Karpas-422 (cell line): ENCODE results near the gene RAPGEF2. TPM values are rescaled to one million over a fixed set of nuclear protein-coding genes. Genes with fewer than 3 reads are reported as not detected.

Source experiments
- DNase-seq: peaks from one replicate; pipeline ENCODE4 v3.0.0-alpha.2; 2015
- H2AFZ ChIP-seq: fragments of 200-600 bp; sonication (generic); 2 replicates; pipeline ENCODE4 v1.6.1; 2014; ENCODE audit warnings: antibody characterized with exemption, low read length, mixed read lengths
- H3K27ac ChIP-seq: fragments of 200-600 bp; sonication (generic); 2 replicates; pipeline ENCODE4 v1.5.1; 2014; ENCODE audit warnings: mild to moderate bottlenecking, low read length, moderate library complexity
- H3K27me3 ChIP-seq: fragments of 200-600 bp; sonication (generic); 2 replicates; pipeline ENCODE4 v1.6.1; 2014; ENCODE audit warnings: low read length, mixed read lengths
- H3K36me3 ChIP-seq: fragments of 200-600 bp; sonication (generic); 2 replicates; pipeline ENCODE4 v1.6.1; 2014; ENCODE audit warnings: low read length, mixed read lengths; ENCODE audit not compliant: insufficient read depth
- H3K4me1 ChIP-seq: fragments of 200-600 bp; sonication (generic); 2 replicates; pipeline ENCODE4 v1.6.1; 2014; ENCODE audit warnings: mild to moderate bottlenecking, low read length, mixed read lengths
- H3K4me2 ChIP-seq: fragments of 200-600 bp; sonication (generic); 2 replicates; pipeline ENCODE4 v1.6.1; 2014; ENCODE audit warnings: low read length, low read depth, mild to moderate bottlenecking; ENCODE audit not compliant: poor library complexity, severe bottlenecking
- H3K4me3 ChIP-seq: fragments of 200-600 bp; sonication (generic); 2 replicates; pipeline ENCODE4 v1.5.1; 2014; ENCODE audit warnings: mild to moderate bottlenecking, antibody characterized with exemption, low read length, mixed read lengths
- H3K79me2 ChIP-seq: fragments of 200-600 bp; sonication (generic); 2 replicates; pipeline ENCODE4 v1.6.1; 2014; ENCODE audit warnings: mild to moderate bottlenecking, low read length, mixed read lengths
- H3K9ac ChIP-seq: fragments of 200-600 bp; sonication (generic); 2 replicates; pipeline ENCODE4 v1.6.0; 2014; ENCODE audit warnings: low read length
- H3K9me2 ChIP-seq: fragments of 200-600 bp; sonication (generic), shearing (Covaris generic); replicated peaks from 2 replicates; pipeline ENCODE4 v1.6.0; 2014; ENCODE audit warnings: mild to moderate bottlenecking, low read length, moderate library complexity; ENCODE audit not compliant: insufficient read depth
- H3K9me3 ChIP-seq: fragments of 300-700, 200-600 bp; sonication (generic); 2 replicates; pipeline ENCODE4 v1.6.1; 2014; ENCODE audit warnings: low read length, mixed read lengths
- H4K20me1 ChIP-seq: fragments of 200-600 bp; sonication (generic); 2 replicates; pipeline ENCODE4 v1.6.1; 2014; ENCODE audit warnings: mild to moderate bottlenecking, antibody characterized with exemption, low read length, low read depth; ENCODE audit not compliant: insufficient read depth
- total RNA-seq: library from RNA; depleted of rRNA; stranded (reverse); fragments of >200 nt; shearing (Covaris generic); gene quantifications from 2 replicates; pipeline ENCODE4 v1.2.3, GENCODE V29; 2014; ENCODE audit warnings: low replicate concordance

Gene RAPGEF2
- total RNA-seq, 1 experiment from 2014 or later: 5.4 TPM

DNA sequence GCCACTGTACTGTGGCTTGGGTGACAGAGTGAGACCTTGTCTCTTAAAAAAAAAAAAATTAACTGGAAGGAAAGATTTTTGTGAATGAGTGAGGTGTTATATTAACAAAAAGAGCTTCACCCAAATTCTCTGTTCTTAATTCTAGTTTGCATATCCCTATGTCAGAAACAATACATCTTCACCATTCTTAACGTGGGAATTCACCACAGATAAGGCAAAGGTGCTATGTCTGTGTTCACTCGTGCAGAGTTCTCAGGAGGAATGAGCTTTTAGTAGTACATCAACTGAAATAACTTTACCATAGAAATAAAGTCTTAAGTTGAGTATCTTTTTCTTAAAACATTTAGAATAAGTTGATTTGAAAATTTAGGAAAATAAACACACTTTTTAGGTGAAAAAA is 135.1 kb downstream of the RAPGEF2 start:
- Histone ChIP-seq H2AFZ (no peak overlapping the region), H3K79me2 (no peaks in the 10 kb centered on the region), H3K9me3 (no peaks in the 10 kb centered on the region), H3K27me3 (no peaks in the 10 kb centered on the region), H3K27ac (no peak overlapping the region), H3K4me2 (no peak overlapping the region), H3K9me2 (no peaks in the 10 kb centered on the region), H3K4me1 (peaks cover 1% of the 10 kb centered on the region; the same call in 1 of the 2 replicates), H4K20me1 (no peaks in the 10 kb centered on the region), H3K4me3 (no peak overlapping the region), H3K36me3 (no peaks in the 10 kb centered on the region), H3K9ac (no peak overlapping the region)
- no peak for DNase-seq

DNA sequence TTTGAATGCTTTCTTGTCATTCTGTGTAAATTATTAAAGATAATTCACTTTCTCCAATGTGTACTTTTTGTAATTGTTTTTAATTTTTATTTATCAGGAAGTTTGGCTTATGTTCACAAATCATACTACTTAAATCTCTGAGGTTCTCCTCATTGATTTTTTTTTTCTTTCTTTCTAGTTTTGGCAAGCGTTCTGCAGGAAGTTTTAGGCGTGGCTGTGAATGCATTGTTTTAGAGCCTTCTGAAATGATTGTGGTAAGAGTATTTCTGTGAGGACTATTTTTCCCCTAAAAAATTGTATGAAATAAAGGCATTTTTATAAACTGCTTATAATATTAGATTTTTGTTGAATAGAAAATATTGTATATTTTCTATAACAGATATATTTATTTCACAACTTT is 135.8 kb downstream of the RAPGEF2 start:
- H3K9me2 ChIP-seq: no peaks in the 10 kb centered on the region
- no peak for DNase-seq
- H3K9ac ChIP-seq: no peak overlapping the region
- no peaks in the 10 kb centered on the region for H3K4me1 ChIP-seq
- H4K20me1 ChIP-seq: no peaks in the 10 kb centered on the region
- H3K36me3 ChIP-seq: no peaks in the 10 kb centered on the region
- H3K27me3 ChIP-seq: no peaks in the 10 kb centered on the region
- H3K79me2 ChIP-seq: no peaks in the 10 kb centered on the region
- H3K4me2 ChIP-seq: no peak overlapping the region
- H3K4me3 ChIP-seq: no peak overlapping the region
- no peaks in the 10 kb centered on the region for H3K9me3 ChIP-seq
- no peak overlapping the region for H2AFZ ChIP-seq
- no peak overlapping the region for H3K27ac ChIP-seq

DNA sequence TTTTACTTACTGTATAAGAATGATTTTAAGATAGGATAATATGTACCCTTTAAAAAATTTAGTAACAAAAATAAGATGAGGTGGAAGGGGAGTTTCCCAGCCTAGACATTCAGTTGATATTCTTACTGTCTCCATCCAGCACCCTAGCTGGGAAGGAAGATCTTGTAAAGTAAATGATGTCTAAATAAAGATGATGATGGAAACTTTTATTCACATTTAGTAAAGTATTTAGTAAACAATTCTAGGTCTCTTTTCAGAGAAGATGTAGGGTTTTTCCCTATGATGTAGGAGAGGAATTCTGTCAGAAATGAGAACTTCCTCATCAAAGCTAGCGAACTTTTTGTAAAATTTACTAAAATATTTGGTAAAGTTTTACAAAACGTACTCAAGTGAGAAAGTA is 136.8 kb downstream of the RAPGEF2 start:
- H4K20me1 ChIP-seq: no peaks in the 10 kb centered on the region
- no peaks in the 10 kb centered on the region for H3K4me1 ChIP-seq
- no peak overlapping the region for H3K9ac ChIP-seq
- H3K9me2 ChIP-seq: no peaks in the 10 kb centered on the region
- no peak for DNase-seq
- H3K9me3 ChIP-seq: no peaks in the 10 kb centered on the region
- H3K79me2 ChIP-seq: no peaks in the 10 kb centered on the region
- H3K4me3 ChIP-seq: no peak overlapping the region
- no peak overlapping the region for H3K27ac ChIP-seq
- no peaks in the 10 kb centered on the region for H3K27me3 ChIP-seq
- H3K4me2 ChIP-seq: no peak overlapping the region
- H2AFZ ChIP-seq: no peak overlapping the region
- H3K36me3 ChIP-seq: no peaks in the 10 kb centered on the region

DNA sequence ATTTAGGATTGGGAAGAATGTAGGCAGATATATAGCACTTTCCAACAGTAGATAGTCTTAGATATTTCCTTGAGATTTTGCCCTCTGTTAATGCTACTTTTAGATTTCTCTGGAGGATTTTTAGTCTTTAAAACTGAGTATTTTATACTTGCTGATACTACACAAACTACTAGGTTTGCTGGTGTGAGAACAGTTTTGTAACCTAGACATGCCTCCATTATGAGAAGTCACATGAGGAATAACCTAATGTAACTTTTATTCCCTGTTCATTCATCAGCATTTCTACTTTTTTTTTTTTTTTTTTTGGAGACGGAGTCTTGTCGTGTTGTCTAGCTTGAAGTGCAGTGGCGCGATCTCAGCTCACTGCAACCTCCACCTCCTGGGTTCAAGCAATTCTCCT is 137.2 kb downstream of the RAPGEF2 start:
- H3K27me3 ChIP-seq: no peaks in the 10 kb centered on the region
- no peaks in the 10 kb centered on the region for H3K4me1 ChIP-seq
- no peak overlapping the region for H3K4me3 ChIP-seq
- H2AFZ ChIP-seq: no peak overlapping the region
- no peak overlapping the region for H3K27ac ChIP-seq
- no peak overlapping the region for H3K4me2 ChIP-seq
- no peaks in the 10 kb centered on the region for H3K36me3 ChIP-seq
- DNase-seq: no peak
- no peaks in the 10 kb centered on the region for H3K9me3 ChIP-seq
- H3K79me2 ChIP-seq: no peaks in the 10 kb centered on the region
- no peaks in the 10 kb centered on the region for H4K20me1 ChIP-seq
- no peaks in the 10 kb centered on the region for H3K9me2 ChIP-seq
- no peak overlapping the region for H3K9ac ChIP-seq

DNA sequence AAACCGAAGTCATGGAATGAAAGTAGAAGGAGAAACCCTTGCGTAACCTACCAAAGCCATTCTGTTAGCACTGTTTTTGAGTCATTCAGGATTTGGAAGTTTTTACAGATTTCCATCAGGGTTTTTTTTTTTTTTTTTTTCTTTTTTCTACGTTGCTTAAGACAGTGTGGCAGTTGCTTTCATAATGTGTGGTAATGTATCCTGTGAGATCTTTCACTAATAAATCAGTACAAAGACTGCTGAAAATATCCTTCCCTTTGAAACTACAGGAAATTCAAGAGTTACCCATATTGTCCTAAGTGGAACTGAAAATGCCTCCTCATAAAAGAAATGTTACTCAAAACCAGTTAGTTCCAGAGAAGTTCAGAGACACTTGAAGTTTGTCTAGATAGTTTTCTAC is 137.8 kb downstream of the RAPGEF2 start:
- Histone ChIP-seq H3K4me2 (no peak overlapping the region), H2AFZ (no peak overlapping the region), H3K9me3 (no peaks in the 10 kb centered on the region), H3K36me3 (no peaks in the 10 kb centered on the region), H3K4me3 (no peak overlapping the region), H3K79me2 (no peaks in the 10 kb centered on the region), H3K9me2 (no peaks in the 10 kb centered on the region), H3K9ac (no peak overlapping the region), H4K20me1 (no peaks in the 10 kb centered on the region), H3K27me3 (no peaks in the 10 kb centered on the region), H3K4me1 (no peaks in the 10 kb centered on the region), H3K27ac (no peak overlapping the region)
- no peak for DNase-seq

DNA sequence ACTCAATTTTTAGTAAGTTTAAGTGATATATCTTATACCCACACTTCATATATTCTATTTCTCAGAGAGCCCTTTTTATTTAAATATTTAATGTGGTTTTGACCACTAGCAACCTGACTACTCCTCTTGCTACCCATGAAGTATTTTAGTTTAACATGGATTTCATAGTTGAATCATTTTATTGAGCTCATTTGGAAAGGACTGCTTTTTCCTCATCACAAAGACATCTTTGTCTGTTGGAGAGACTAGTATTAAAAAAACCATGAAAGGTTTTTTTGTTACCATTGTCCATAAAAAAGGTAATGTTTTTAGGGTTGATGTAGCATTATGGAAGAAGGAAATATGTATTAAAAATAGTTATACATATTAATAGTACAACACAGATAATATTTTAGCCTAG is 139.5 kb downstream of the RAPGEF2 start:
- no peaks in the 10 kb centered on the region for H3K79me2 ChIP-seq
- no peak for DNase-seq
- H3K9ac ChIP-seq: no peak overlapping the region
- no peaks in the 10 kb centered on the region for H3K9me3 ChIP-seq
- H2AFZ ChIP-seq: no peak overlapping the region
- H3K27ac ChIP-seq: no peak overlapping the region
- no peaks in the 10 kb centered on the region for H4K20me1 ChIP-seq
- no peaks in the 10 kb centered on the region for H3K9me2 ChIP-seq
- H3K36me3 ChIP-seq: no peaks in the 10 kb centered on the region
- no peak overlapping the region for H3K4me2 ChIP-seq
- H3K4me3 ChIP-seq: no peak overlapping the region
- no peaks in the 10 kb centered on the region for H3K4me1 ChIP-seq
- no peaks in the 10 kb centered on the region for H3K27me3 ChIP-seq

DNA sequence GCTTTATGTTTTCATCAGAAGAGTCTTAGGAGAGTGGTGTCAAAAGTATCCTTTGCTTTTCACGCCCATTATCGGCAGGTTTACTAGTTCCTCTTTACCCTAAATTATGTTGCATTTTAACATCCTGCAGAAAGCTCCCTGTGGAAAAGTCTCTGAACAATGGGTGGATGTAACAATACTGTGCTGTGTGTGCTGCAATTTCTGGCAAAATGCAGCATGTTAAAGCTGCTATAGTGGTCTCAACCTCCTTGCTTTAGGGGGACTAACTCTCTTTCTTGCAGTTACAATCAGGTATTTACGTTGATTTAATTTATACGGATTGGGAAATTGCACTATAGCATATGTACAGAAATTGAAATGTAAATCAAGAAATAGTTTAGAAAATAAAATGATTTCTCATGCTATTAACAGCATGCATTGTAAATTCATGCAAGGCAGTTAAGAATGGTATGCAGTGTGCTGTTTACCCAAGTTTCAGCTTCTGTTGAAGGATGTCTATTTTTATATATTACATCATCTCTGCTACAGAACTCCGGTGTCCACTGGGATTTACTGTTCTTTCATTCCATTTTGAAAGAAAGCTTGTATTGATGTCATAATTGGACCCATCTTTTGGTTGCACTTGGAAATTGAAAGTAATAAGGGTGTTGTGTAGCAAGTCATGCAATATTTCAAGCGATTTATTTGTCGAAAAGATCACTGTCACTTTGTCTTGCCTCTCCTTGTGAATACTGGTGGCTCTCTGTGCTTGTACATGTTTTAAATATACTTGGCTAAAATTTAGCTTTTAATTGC is 145.7 kb downstream of the RAPGEF2 start:
- Histone ChIP-seq H3K9ac (no peak overlapping the region), H2AFZ (no peak overlapping the region), H3K27me3 (no peaks in the 10 kb centered on the region), H3K36me3 (no peaks in the 10 kb centered on the region), H3K4me1 (no peaks in the 10 kb centered on the region), H3K27ac (no peak overlapping the region), H3K9me2 (no peaks in the 10 kb centered on the region), H4K20me1 (no peaks in the 10 kb centered on the region), H3K4me2 (no peak overlapping the region), H3K4me3 (no peak overlapping the region), H3K9me3 (no peaks in the 10 kb centered on the region), H3K79me2 (no peaks in the 10 kb centered on the region)
- no peak for DNase-seq

DNA sequence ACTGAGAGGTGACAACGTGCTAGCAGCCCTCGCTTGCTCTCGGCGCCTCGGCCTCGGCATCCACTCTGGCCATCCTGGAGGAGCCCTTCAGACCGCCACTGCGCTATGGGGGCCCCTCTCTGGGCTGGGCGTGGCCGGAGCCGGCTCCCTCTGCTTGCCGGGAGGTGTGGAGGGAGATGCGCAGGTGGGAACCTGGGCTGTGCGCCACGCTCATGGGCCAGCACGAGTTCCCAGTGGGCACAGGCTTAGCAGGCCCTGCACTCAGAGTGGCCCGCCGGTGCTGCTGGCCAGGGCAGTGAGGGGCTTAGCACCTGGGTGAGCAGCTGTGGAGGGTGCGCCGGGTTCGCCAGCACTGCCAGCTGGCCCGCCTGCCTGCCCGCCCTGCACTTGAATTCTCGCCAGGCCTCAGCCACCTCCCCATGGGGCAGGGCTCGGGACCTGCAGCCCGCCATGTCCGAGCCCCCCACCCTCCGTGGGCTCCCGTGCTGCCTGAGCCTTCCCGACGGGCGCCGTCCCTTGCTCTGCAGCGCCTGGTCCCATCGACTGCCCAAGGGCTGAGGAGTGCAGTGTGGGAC is 148.0 kb downstream of the RAPGEF2 start:
- Histone ChIP-seq H3K9me3 (no peaks in the 10 kb centered on the region), H3K4me3 (no peak overlapping the region), H2AFZ (no peak overlapping the region), H3K4me2 (no peak overlapping the region), H3K9me2 (no peaks in the 10 kb centered on the region), H3K36me3 (no peaks in the 10 kb centered on the region), H3K9ac (no peak overlapping the region), H3K27me3 (no peaks in the 10 kb centered on the region), H3K27ac (no peak overlapping the region), H3K4me1 (no peaks in the 10 kb centered on the region), H3K79me2 (no peaks in the 10 kb centered on the region), H4K20me1 (no peaks in the 10 kb centered on the region)
- DNase-seq: no peak
